Uterus (tissue), 2 donors: ENCODE data around the gene TRIM54.

Experiments used
- POLR2A ChIP-seq, 2 donors: fragments of 450-650 bp; IDR thresholded peaks; one replicate each; pipeline ENCODE4 v1.6.1; 2016; ENCODE audit warnings: antibody characterized with exemption in 2 of 2, mild to moderate bottlenecking in 1 of 2, moderate library complexity in 1 of 2
- TF ChIP-seq, protein P1 (sequence below), 4 experiments: fragments of 200-600 bp in 2 of 4; fragments of 450-650 bp in 2 of 4; sonication (generic) in 2 of 4; IDR thresholded peaks; one replicate each; pipeline ENCODE4 v1.5.1; 2016 to 2019; ENCODE audit warnings: antibody characterized with exemption in 4 of 4, mild to moderate bottlenecking in 2 of 4, moderate library complexity in 1 of 4

DNA sequence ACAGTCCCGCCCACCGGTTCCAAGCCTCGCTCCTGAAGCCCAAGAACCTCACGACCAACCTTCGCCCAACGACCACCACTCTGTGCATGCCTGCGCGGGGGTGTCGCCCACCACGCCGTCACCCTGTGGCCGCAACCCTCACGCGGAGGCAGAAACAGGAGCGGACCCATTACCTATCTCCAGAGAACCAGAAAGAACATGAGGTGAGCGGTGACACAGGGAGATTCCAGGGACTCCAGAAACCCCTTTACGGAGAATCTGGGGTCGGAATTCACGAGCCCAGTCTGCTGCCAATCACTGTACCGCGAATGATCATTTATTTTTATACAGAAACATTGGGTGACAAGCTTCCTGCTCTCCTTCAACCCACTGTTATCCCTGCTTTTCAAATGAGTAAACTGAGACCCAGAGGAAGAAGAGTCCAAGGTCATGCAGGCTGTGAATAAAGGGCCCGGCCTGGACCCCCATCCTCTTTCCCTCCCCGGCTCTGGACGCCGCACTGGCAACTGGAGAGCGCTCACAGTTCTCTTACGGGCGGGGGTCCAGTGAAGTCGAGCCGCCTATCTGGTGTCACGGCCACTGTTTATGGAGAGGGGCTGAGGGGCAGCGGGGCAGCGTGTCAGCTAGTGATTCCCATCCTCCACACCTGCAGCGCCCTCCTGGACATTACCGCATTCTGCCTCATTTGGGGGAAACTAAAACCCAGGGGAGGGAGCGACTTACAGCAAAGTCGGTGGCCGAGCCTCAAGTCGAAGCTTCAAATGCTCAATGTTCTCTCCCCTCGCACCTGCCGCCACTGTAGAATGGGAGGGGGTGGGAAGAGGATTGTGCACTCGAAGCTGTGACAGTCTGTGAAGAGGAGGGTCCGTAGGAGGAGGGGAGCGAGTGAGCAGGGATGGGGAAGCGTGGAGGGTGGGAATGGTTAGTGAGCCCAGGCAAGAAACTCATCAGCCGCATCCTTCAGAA, 18.7 kb upstream of the TRIM54 start:
- no peak for TF ChIP-seq POLR2A (IDR thresholded peaks at IDR 0.05)
- TF ChIP-seq, protein P1, sequence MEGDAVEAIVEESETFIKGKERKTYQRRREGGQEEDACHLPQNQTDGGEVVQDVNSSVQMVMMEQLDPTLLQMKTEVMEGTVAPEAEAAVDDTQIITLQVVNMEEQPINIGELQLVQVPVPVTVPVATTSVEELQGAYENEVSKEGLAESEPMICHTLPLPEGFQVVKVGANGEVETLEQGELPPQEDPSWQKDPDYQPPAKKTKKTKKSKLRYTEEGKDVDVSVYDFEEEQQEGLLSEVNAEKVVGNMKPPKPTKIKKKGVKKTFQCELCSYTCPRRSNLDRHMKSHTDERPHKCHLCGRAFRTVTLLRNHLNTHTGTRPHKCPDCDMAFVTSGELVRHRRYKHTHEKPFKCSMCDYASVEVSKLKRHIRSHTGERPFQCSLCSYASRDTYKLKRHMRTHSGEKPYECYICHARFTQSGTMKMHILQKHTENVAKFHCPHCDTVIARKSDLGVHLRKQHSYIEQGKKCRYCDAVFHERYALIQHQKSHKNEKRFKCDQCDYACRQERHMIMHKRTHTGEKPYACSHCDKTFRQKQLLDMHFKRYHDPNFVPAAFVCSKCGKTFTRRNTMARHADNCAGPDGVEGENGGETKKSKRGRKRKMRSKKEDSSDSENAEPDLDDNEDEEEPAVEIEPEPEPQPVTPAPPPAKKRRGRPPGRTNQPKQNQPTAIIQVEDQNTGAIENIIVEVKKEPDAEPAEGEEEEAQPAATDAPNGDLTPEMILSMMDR (IDR thresholded peaks at IDR 0.05) = no peak
